Gastroesophageal sphincter (tissue), 3 donors: ENCODE data around the gene NPIPA2.
"Not testable (repeated sequence)": the region's sequence is repeated elsewhere in the genome, so short reads cannot be mapped to it uniquely, and the experiment has no call there.

Experiments
- EP300 ChIP-seq: sonication (generic); formaldehyde crosslinking; IDR thresholded peaks from one replicate; pipeline ENCODE4 v1.6.1; 2017; ENCODE audit warnings: antibody characterized with exemption, mild to moderate bottlenecking
- TF ChIP-seq, protein P1 (sequence below), 4 experiments: fragments of 200-600 bp in 2 of 4; fragments of 450-650 bp in 2 of 4; sonication (generic) in 1 of 4; IDR thresholded peaks; one replicate each; pipeline ENCODE4 v1.5.1; 2017 to 2019; ENCODE audit warnings: antibody characterized with exemption in 4 of 4, mild to moderate bottlenecking in 2 of 4, moderate library complexity in 2 of 4

DNA sequence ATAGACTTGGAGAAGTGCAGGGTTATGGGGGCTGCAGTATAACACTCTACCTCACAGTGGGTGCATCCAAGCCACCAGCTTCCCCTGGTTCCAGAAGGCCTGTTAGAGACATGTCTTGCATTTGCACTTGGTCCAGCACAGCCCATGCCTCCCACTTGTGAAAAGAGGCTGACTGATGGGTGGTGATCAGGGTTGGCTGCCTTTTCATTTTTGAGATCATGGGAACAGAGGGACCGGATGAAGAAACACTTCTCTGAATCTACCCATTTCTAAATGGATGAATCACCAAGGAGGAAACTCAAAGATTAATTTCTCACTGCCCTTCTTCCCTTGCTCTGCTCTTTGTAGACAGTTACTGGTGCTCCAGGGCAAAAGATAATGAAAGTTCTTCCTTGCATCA is 43.8 kb downstream of the NPIPA2 start:
- TF ChIP-seq, protein P1, sequence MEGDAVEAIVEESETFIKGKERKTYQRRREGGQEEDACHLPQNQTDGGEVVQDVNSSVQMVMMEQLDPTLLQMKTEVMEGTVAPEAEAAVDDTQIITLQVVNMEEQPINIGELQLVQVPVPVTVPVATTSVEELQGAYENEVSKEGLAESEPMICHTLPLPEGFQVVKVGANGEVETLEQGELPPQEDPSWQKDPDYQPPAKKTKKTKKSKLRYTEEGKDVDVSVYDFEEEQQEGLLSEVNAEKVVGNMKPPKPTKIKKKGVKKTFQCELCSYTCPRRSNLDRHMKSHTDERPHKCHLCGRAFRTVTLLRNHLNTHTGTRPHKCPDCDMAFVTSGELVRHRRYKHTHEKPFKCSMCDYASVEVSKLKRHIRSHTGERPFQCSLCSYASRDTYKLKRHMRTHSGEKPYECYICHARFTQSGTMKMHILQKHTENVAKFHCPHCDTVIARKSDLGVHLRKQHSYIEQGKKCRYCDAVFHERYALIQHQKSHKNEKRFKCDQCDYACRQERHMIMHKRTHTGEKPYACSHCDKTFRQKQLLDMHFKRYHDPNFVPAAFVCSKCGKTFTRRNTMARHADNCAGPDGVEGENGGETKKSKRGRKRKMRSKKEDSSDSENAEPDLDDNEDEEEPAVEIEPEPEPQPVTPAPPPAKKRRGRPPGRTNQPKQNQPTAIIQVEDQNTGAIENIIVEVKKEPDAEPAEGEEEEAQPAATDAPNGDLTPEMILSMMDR (IDR thresholded peaks at IDR 0.05), result not testable (repeated sequence)
- not testable (repeated sequence) for TF ChIP-seq EP300
